Karpas-422 (cell line): ENCODE data around the gene KRT1. TPM values are rescaled to one million over a fixed set of nuclear protein-coding genes. Genes with fewer than 3 reads are reported as not detected.
"Not testable (repeated sequence)": the region's sequence is repeated elsewhere in the genome, so short reads cannot be mapped to it uniquely, and the experiment has no call there.

ENCODE experiments used
- DNase-seq: peaks from one replicate; pipeline ENCODE4 v3.0.0-alpha.2; 2015
- H2AFZ ChIP-seq: fragments of 200-600 bp; sonication (generic); 2 replicates; pipeline ENCODE4 v1.6.1; 2014; ENCODE audit warnings: antibody characterized with exemption, low read length, mixed read lengths
- H3K27ac ChIP-seq: fragments of 200-600 bp; sonication (generic); 2 replicates; pipeline ENCODE4 v1.5.1; 2014; ENCODE audit warnings: mild to moderate bottlenecking, low read length, moderate library complexity
- H3K27me3 ChIP-seq: fragments of 200-600 bp; sonication (generic); 2 replicates; pipeline ENCODE4 v1.6.1; 2014; ENCODE audit warnings: low read length, mixed read lengths
- H3K36me3 ChIP-seq: fragments of 200-600 bp; sonication (generic); 2 replicates; pipeline ENCODE4 v1.6.1; 2014; ENCODE audit warnings: low read length, mixed read lengths; ENCODE audit not compliant: insufficient read depth
- H3K4me1 ChIP-seq: fragments of 200-600 bp; sonication (generic); 2 replicates; pipeline ENCODE4 v1.6.1; 2014; ENCODE audit warnings: mild to moderate bottlenecking, low read length, mixed read lengths
- H3K4me2 ChIP-seq: fragments of 200-600 bp; sonication (generic); 2 replicates; pipeline ENCODE4 v1.6.1; 2014; ENCODE audit warnings: low read length, low read depth, mild to moderate bottlenecking; ENCODE audit not compliant: poor library complexity, severe bottlenecking
- H3K4me3 ChIP-seq: fragments of 200-600 bp; sonication (generic); 2 replicates; pipeline ENCODE4 v1.5.1; 2014; ENCODE audit warnings: mild to moderate bottlenecking, antibody characterized with exemption, low read length, mixed read lengths
- H3K79me2 ChIP-seq: fragments of 200-600 bp; sonication (generic); 2 replicates; pipeline ENCODE4 v1.6.1; 2014; ENCODE audit warnings: mild to moderate bottlenecking, low read length, mixed read lengths
- H3K9ac ChIP-seq: fragments of 200-600 bp; sonication (generic); 2 replicates; pipeline ENCODE4 v1.6.0; 2014; ENCODE audit warnings: low read length
- H3K9me2 ChIP-seq: fragments of 200-600 bp; sonication (generic), shearing (Covaris generic); replicated peaks from 2 replicates; pipeline ENCODE4 v1.6.0; 2014; ENCODE audit warnings: mild to moderate bottlenecking, low read length, moderate library complexity; ENCODE audit not compliant: insufficient read depth
- H3K9me3 ChIP-seq: fragments of 300-700, 200-600 bp; sonication (generic); 2 replicates; pipeline ENCODE4 v1.6.1; 2014; ENCODE audit warnings: low read length, mixed read lengths
- H4K20me1 ChIP-seq: fragments of 200-600 bp; sonication (generic); 2 replicates; pipeline ENCODE4 v1.6.1; 2014; ENCODE audit warnings: mild to moderate bottlenecking, antibody characterized with exemption, low read length, low read depth; ENCODE audit not compliant: insufficient read depth
- total RNA-seq: library from RNA; depleted of rRNA; stranded (reverse); fragments of >200 nt; shearing (Covaris generic); gene quantifications from 2 replicates; pipeline ENCODE4 v1.2.3, GENCODE V29; 2014; ENCODE audit warnings: low replicate concordance

Gene KRT1
- total RNA-seq, 1 experiment from 2014 or later, result not detected

DNA sequence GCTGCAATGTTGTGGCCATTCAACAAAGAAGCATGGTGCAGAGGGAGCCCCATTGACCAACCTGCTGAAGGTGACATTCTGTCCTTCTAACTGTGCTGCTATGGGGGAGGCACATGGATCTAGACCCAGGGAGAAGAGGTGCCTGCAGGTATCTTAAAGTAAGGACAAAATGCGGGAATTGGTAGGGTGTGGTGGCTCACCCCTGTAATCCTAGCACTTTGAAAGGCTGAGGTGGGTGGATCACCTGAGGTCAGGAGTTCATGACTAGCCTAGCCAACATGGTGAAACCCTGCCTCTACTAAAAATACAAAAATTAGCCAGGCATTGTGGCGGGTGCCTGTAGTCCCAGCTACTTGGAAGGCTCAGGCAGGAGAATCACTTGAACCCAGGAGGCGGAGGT is 10.3 kb downstream of the KRT1 start:
- H3K4me3 ChIP-seq, H3K9ac ChIP-seq, H3K4me1 ChIP-seq, H3K79me2 ChIP-seq, H3K36me3 ChIP-seq, DNase-seq, H2AFZ ChIP-seq, H3K27me3 ChIP-seq, H3K4me2 ChIP-seq, H3K27ac ChIP-seq, H4K20me1 ChIP-seq, H3K9me3 ChIP-seq, H3K9me2 ChIP-seq: not testable (repeated sequence)

- H3K9ac ChIP-seq, result no peak overlapping the region
- H3K27me3 ChIP-seq, result no peaks in the 10 kb centered on the region
- H3K4me2 ChIP-seq, result no peak overlapping the region
- H3K4me3 ChIP-seq, result no peak overlapping the region
- no peaks in the 10 kb centered on the region for H3K4me1 ChIP-seq
- no peaks in the 10 kb centered on the region for H3K79me2 ChIP-seq
- H4K20me1 ChIP-seq, result no peaks in the 10 kb centered on the region
- no peaks in the 10 kb centered on the region for H3K36me3 ChIP-seq
- no peak overlapping the region for H3K27ac ChIP-seq
- DNase-seq, result no peak
- no peaks in the 10 kb centered on the region for H3K9me2 ChIP-seq
- no peak overlapping the region for H2AFZ ChIP-seq
- H3K9me3 ChIP-seq, result no peaks in the 10 kb centered on the region
These were observed 10.8 kb downstream of the KRT1 start for GRCh38 chr12:52669426-52669825.

- no peak overlapping the region for H3K9ac ChIP-seq
- no peak overlapping the region for H3K4me3 ChIP-seq
- DNase-seq, result no peak
- no peaks in the 10 kb centered on the region for H3K9me3 ChIP-seq
- no peaks in the 10 kb centered on the region for H3K4me1 ChIP-seq
- H3K27ac ChIP-seq, result no peak overlapping the region
- H3K27me3 ChIP-seq, result no peaks in the 10 kb centered on the region
- H3K4me2 ChIP-seq, result no peak overlapping the region
- H3K79me2 ChIP-seq, result no peaks in the 10 kb centered on the region
- no peak overlapping the region for H2AFZ ChIP-seq
- H3K9me2 ChIP-seq, result no peaks in the 10 kb centered on the region
- H3K36me3 ChIP-seq, result no peaks in the 10 kb centered on the region
- no peaks in the 10 kb centered on the region for H4K20me1 ChIP-seq
These were observed 12.3 kb downstream of the KRT1 start for GRCh38 chr12:52667931-52668330.

DNA sequence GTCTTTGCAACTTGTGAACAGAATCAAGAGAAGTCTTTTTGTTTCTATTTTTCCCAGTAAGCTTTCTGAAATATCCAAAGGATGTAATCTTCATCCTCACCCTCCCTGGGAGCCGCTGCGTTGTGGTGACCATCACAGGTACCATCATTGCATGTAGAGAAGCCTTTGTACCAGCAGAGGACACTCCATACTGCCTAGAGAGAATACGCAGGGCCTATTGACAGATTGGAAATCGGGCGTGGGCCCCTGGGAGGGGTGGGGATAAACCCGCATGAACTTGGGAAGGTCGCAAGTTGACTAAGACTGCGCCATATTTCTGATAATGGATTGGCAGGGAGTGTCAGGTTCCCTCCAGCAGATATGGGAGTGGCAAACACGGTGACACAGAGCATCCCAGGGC is 12.7 kb downstream of the KRT1 start:
- Histone ChIP-seq H3K4me2 (no peak overlapping the region), H4K20me1 (no peaks in the 10 kb centered on the region), H3K9ac (no peak overlapping the region), H3K27me3 (no peaks in the 10 kb centered on the region), H3K4me3 (no peak overlapping the region), H3K36me3 (no peaks in the 10 kb centered on the region), H3K9me2 (no peaks in the 10 kb centered on the region), H3K27ac (no peak overlapping the region), H3K4me1 (no peaks in the 10 kb centered on the region), H3K9me3 (no peaks in the 10 kb centered on the region), H3K79me2 (no peaks in the 10 kb centered on the region), H2AFZ (no peak overlapping the region)
- DNase-seq, result peak; percentile 52

DNA sequence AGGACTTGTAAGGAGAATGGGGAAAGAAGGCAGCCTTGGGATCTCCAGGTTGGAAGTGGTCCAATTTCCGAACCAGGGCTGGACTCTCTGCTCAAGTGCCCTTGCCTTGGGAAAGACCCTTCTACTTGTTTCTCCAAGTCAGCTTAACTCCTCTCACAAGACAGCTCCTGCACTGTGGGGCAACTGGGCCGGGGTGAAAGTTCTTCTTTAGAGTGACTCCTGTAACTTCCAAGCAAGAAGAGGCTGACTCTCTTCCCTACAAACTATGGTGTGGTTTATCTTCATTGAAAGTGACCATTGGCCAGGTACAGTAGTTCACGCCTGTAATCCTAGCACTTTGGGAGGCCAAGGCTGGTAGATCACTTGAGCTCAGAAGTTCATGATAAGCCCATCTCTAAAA is 13.7 kb downstream of the KRT1 start:
- no peak for DNase-seq
- H3K9ac ChIP-seq, result no peak overlapping the region
- H3K9me3 ChIP-seq, result no peaks in the 10 kb centered on the region
- H2AFZ ChIP-seq, result no peak overlapping the region
- no peak overlapping the region for H3K4me3 ChIP-seq
- no peaks in the 10 kb centered on the region for H3K9me2 ChIP-seq
- H3K4me1 ChIP-seq, result no peaks in the 10 kb centered on the region
- no peaks in the 10 kb centered on the region for H3K27me3 ChIP-seq
- H3K79me2 ChIP-seq, result no peaks in the 10 kb centered on the region
- no peak overlapping the region for H3K4me2 ChIP-seq
- no peak overlapping the region for H3K27ac ChIP-seq
- H3K36me3 ChIP-seq, result no peaks in the 10 kb centered on the region
- H4K20me1 ChIP-seq, result no peaks in the 10 kb centered on the region

- Histone ChIP-seq H4K20me1 (no peaks in the 10 kb centered on the region), H3K9ac (no peak overlapping the region), H3K79me2 (no peaks in the 10 kb centered on the region), H3K9me2 (no peaks in the 10 kb centered on the region), H3K9me3 (no peaks in the 10 kb centered on the region), H3K4me2 (no peak overlapping the region), H3K36me3 (no peaks in the 10 kb centered on the region), H3K4me1 (no peaks in the 10 kb centered on the region), H3K4me3 (no peak overlapping the region), H3K27ac (no peak overlapping the region), H3K27me3 (no peaks in the 10 kb centered on the region), H2AFZ (no peak overlapping the region)
- no peak for DNase-seq
These were observed 16.8 kb downstream of the KRT1 start for GRCh38 chr12:52663420-52663819.

DNA sequence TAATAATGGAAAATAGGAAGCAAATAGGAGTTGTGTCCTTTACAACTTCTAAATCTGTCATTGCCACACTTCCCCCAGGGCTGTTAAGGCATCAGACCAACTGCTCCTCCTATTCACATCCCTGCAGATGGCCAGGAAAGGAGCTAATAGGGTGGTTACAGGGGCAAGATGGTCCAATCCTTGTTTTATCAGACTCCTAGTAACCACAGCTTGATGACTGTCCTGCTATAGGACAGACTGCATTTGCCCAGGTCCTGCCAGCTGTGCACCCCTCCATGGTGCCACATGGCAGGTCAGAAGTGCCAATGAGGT is 17.3 kb downstream of the KRT1 start:
- Histone ChIP-seq H3K4me1 (no peaks in the 10 kb centered on the region), H3K79me2 (no peaks in the 10 kb centered on the region), H2AFZ (no peak overlapping the region), H4K20me1 (no peaks in the 10 kb centered on the region), H3K36me3 (no peaks in the 10 kb centered on the region), H3K9me3 (no peaks in the 10 kb centered on the region), H3K27me3 (no peaks in the 10 kb centered on the region), H3K27ac (no peak overlapping the region), H3K4me2 (no peak overlapping the region), H3K9me2 (no peaks in the 10 kb centered on the region), H3K9ac (no peak overlapping the region), H3K4me3 (no peak overlapping the region)
- no peak for DNase-seq

DNA sequence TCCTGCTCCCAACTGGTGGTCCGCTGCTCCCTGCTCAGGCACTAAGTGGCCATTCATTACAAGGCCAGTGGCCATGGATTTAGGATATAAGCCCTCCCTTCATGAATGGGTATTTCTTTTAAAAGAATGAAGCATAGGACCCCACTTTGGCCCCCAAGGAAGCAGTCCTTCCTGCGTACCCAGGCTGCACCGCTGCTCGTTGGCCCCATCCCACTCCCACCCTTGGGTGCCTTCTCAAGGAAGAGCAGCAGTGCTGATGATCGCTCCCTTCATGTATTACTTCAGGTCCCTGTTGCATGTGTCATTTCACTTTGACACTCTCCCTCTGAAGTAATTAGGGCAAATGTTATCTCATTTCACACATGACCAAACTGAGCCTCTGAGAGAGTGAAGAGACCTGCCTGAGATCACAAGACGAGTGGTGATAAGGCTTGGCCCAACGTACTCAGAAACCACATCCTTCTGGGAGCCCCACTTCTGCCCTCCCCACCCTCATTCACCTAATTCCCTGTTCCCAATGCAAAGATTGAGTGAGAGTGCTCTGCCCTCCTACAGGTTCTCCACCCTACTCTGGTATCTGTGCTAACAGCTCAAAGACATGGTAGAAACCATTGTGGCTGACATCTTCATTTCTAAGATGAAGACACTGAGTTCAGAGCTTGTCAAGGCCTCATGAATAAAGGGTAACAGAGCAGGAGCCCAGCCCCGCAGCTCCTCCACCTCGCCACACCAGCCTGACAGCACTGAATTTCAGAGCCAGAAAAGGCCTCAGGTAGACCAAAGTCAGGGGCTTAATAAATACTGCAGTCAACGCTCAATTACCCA is 17.9 kb downstream of the KRT1 start:
- Histone ChIP-seq H3K9me3 (no peaks in the 10 kb centered on the region), H3K4me3 (no peak overlapping the region), H3K9me2 (no peaks in the 10 kb centered on the region), H3K27ac (no peak overlapping the region), H3K4me2 (no peak overlapping the region), H3K4me1 (no peaks in the 10 kb centered on the region), H3K9ac (no peak overlapping the region), H3K27me3 (no peaks in the 10 kb centered on the region), H3K36me3 (no peaks in the 10 kb centered on the region), H4K20me1 (no peaks in the 10 kb centered on the region), H2AFZ (no peak overlapping the region), H3K79me2 (no peaks in the 10 kb centered on the region)
- DNase-seq, result no peak
